Hepatocyte (in vitro differentiated cells): ENCODE data around the gene IZUMO1. TPM values are rescaled to one million over a fixed set of nuclear protein-coding genes. Genes with fewer than 3 reads are reported as not detected.
A peak's percentile ranks its signal among the peaks of the same experiment; 100 is the strongest.
"Not testable (repeated sequence)": the region's sequence is repeated elsewhere in the genome, so short reads cannot be mapped to it uniquely, and the experiment has no call there.

Experiments
- DNase-seq: peaks from one replicate; pipeline ENCODE4 v3.0.0-alpha.2; 2016; ENCODE audit warnings: low spot score
- H2AFZ ChIP-seq: fragments of 200-600 bp; sonication (generic); 2 replicates; pipeline ENCODE4 v1.6.0; 2016; ENCODE audit warnings: antibody characterized with exemption, mild to moderate bottlenecking
- H3K27ac ChIP-seq: fragments of 200-600 bp; sonication (generic); 2 replicates; pipeline ENCODE4 v1.5.1; 2016; ENCODE audit warnings: mild to moderate bottlenecking
- H3K27me3 ChIP-seq: fragments of 200-600 bp; sonication (generic); 2 replicates; pipeline ENCODE4 v1.6.1; 2016
- H3K36me3 ChIP-seq: fragments of 200-600 bp; sonication (generic); replicated peaks from 2 replicates; pipeline ENCODE4 v1.5.1; 2016; ENCODE audit warnings: low read depth; ENCODE audit not compliant: insufficient read depth
- H3K4me1 ChIP-seq: fragments of 200-600 bp; sonication (generic); 2 replicates; pipeline ENCODE4 v1.5.1; 2016; ENCODE audit warnings: mild to moderate bottlenecking, moderate library complexity; ENCODE audit not compliant: insufficient read depth
- H3K4me2 ChIP-seq: fragments of 200-600 bp; sonication (generic); 2 replicates; pipeline ENCODE4 v1.6.0; 2016
- H3K4me3 ChIP-seq: fragments of 200-600 bp; sonication (generic); 2 replicates; pipeline ENCODE4 v1.5.1; 2016; ENCODE audit warnings: mild to moderate bottlenecking
- H3K79me2 ChIP-seq: fragments of 200-600 bp; sonication (generic); 2 replicates; pipeline ENCODE4 v1.6.0; 2017; ENCODE audit warnings: mild to moderate bottlenecking
- H3K9me2 ChIP-seq: fragments of 200-600 bp; sonication (generic); replicated peaks from 2 replicates; pipeline ENCODE4 v1.6.0; 2017; ENCODE audit warnings: mild to moderate bottlenecking; ENCODE audit not compliant: insufficient read depth
- H3K9me3 ChIP-seq: fragments of 200-600 bp; sonication (generic); 2 replicates; pipeline ENCODE4 v1.5.1; 2016; ENCODE audit warnings: low read depth, mild to moderate bottlenecking
- H4K20me1 ChIP-seq: fragments of 200-600 bp; sonication (generic); 2 replicates; pipeline ENCODE4 v1.6.0; 2016; ENCODE audit warnings: mild to moderate bottlenecking; ENCODE audit not compliant: insufficient read depth, poor library complexity, severe bottlenecking
- CTCF ChIP-seq: fragments of 200-600 bp; sonication (generic); IDR thresholded peaks from 2 replicates; pipeline ENCODE4 v1.5.1; 2016; ENCODE audit warnings: antibody characterized with exemption, mild to moderate bottlenecking; ENCODE audit not compliant: poor library complexity
- EZH2 ChIP-seq: fragments of 200-600 bp; sonication (generic); IDR thresholded peaks from 2 replicates; pipeline ENCODE4 v1.6.1; 2016; ENCODE audit warnings: antibody characterized with exemption, mild to moderate bottlenecking, borderline replicate concordance
- EZH2phosphoT487 ChIP-seq: fragments of 200-600 bp; sonication (generic); IDR thresholded peaks from one replicate; pipeline ENCODE4 v1.6.1; 2018; ENCODE audit warnings: antibody characterized with exemption, mild to moderate bottlenecking, low read depth, moderate library complexity; ENCODE audit not compliant: unreplicated experiment, severe bottlenecking
- WGBS: methylation state at CpG from one replicate; pipeline ENCODE4 v1.1.6; 2016; ENCODE audit warnings: low lambda C conversion rate; ENCODE audit errors: missing lambda C conversion rate; 5-methylcytosine and 5-hydroxymethylcytosine counted together
- polyA plus RNA-seq: library from polyadenylated mRNA; unstranded; fragments of >200 nt; fragmentation: Nextera tagmentation; extraction: Ambion mirVana; gene quantifications from 2 replicates; pipeline ENCODE4 v1.2.1, GENCODE V29; 2016
- total RNA-seq: library from RNA; depleted of rRNA; stranded (reverse); fragments of >200 nt; gene quantifications from 2 replicates; pipeline ENCODE4 v1.2.3, GENCODE V29; 2014

The IZUMO1 gene
- total and polyA plus RNA-seq, 2 experiments from 2014 or later, result 0.52 to 0.57 TPM

GRCh38 chr19:48794291-48794690 is 47.6 kb upstream of the IZUMO1 start:
- TF ChIP-seq EZH2 (no peak), EZH2phosphoT487 (no peak), CTCF (no peak)
- H3K36me3 ChIP-seq, result no peaks in the 10 kb centered on the region
- no peak for DNase-seq
- no peaks in the 10 kb centered on the region for H3K79me2 ChIP-seq
- H3K27me3 ChIP-seq, result no peaks in the 10 kb centered on the region
- H3K27ac ChIP-seq, result peak overlapping the region; percentile 56
- H3K9me3 ChIP-seq, result no peaks in the 10 kb centered on the region
- no peaks in the 10 kb centered on the region for H4K20me1 ChIP-seq
- WGBS, result 92% methylated on average over 6 of the region's 6 CpGs
- peak overlapping the region; percentile 79 for H3K4me2 ChIP-seq
- no peak overlapping the region for H3K4me3 ChIP-seq
- H2AFZ ChIP-seq, result no peak overlapping the region
- H3K9me2 ChIP-seq, result no peaks in the 10 kb centered on the region
- H3K4me1 ChIP-seq, result peaks cover 4% of the 10 kb centered on the region

GRCh38 chr19:48793271-48793670 is 46.6 kb upstream of the IZUMO1 start:
- Histone ChIP-seq H2AFZ (no peak overlapping the region), H3K4me1 (peaks cover 4% of the 10 kb centered on the region), H3K27me3 (no peaks in the 10 kb centered on the region), H4K20me1 (no peaks in the 10 kb centered on the region), H3K27ac (no peak overlapping the region), H3K4me3 (no peak overlapping the region), H3K36me3 (no peaks in the 10 kb centered on the region), H3K79me2 (no peaks in the 10 kb centered on the region), H3K4me2 (no peak overlapping the region), H3K9me2 (no peaks in the 10 kb centered on the region), H3K9me3 (no peaks in the 10 kb centered on the region)
- WGBS, result 70% methylated on average over 8 of the region's 8 CpGs
- DNase-seq, result no peak
- no peak for TF ChIP-seq EZH2phosphoT487
- TF ChIP-seq CTCF, result no peak
- no peak for TF ChIP-seq EZH2

DNA sequence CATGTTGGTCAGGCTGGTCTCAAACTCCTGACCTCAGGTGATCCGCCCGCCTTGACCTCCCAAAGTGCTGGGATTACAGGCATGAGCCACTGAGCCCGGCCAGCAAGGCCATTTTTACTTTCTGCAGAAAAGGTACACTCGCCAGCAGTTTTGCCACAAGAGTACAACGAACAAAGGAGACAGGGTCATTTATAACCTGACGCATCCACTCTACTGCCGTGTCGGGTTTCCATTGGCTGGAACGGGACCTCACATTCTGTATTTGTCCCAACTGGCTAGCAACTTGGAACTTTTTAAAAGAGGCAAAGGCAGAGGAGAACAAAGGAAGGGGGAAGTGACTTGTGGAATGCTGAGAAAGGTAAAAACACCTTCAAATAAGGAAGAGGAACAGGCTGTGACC is 40.6 kb upstream of the IZUMO1 start:
- H3K4me3 ChIP-seq, H3K27me3 ChIP-seq, H2AFZ ChIP-seq, H3K9me3 ChIP-seq, H3K4me1 ChIP-seq, DNase-seq, H3K4me2 ChIP-seq, H3K9me2 ChIP-seq, H3K79me2 ChIP-seq, H3K27ac ChIP-seq, H3K36me3 ChIP-seq, H4K20me1 ChIP-seq: not testable (repeated sequence)
- 81% methylated on average over 9 of the region's 9 CpGs for WGBS

- 97% methylated on average over 7 of the region's 7 CpGs for WGBS
- not testable (repeated sequence) for H2AFZ ChIP-seq, H4K20me1 ChIP-seq, DNase-seq, H3K36me3 ChIP-seq, H3K9me3 ChIP-seq, H3K27ac ChIP-seq, H3K4me3 ChIP-seq, H3K27me3 ChIP-seq, H3K4me1 ChIP-seq, H3K9me2 ChIP-seq, H3K79me2 ChIP-seq, H3K4me2 ChIP-seq
Measured at GRCh38 chr19:48786422-48786821, 39.7 kb upstream of the IZUMO1 start.

- H3K4me1 ChIP-seq, result peaks cover 8% of the 10 kb centered on the region
- no peaks in the 10 kb centered on the region for H3K9me3 ChIP-seq
- TF ChIP-seq EZH2, result no peak
- peak; percentile 34 for TF ChIP-seq CTCF
- no peaks in the 10 kb centered on the region for H4K20me1 ChIP-seq
- H2AFZ ChIP-seq, result no peak overlapping the region
- no peaks in the 10 kb centered on the region for H3K36me3 ChIP-seq
- H3K27ac ChIP-seq, result no peak overlapping the region
- H3K9me2 ChIP-seq, result no peaks in the 10 kb centered on the region
- H3K4me3 ChIP-seq, result no peak overlapping the region
- H3K79me2 ChIP-seq, result no peaks in the 10 kb centered on the region
- WGBS, result 65% methylated on average over 5 of the region's 5 CpGs
- no peaks in the 10 kb centered on the region for H3K27me3 ChIP-seq
- DNase-seq, result no peak
- no peak overlapping the region for H3K4me2 ChIP-seq
Measured at GRCh38 chr19:48784527-48784926, 37.8 kb upstream of the IZUMO1 start.
